Left renal cortex interstitium (tissue), 4 donors: Measurements from ENCODE around the gene IL17B. TPM values are rescaled to one million over a fixed set of nuclear protein-coding genes. Genes with fewer than 3 reads are reported as not detected.
A peak's percentile ranks its signal among the peaks of the same experiment; 100 is the strongest.

Source experiments
- DNase-seq, 4 donors: peaks; one replicate each; pipeline ENCODE4 v3.0.0-alpha.2; 2013; ENCODE audit warnings: low read depth in 4 of 4, low spot score in 2 of 4, missing footprints in 1 of 4
- polyA plus RNA-seq, 4 donors: library from polyadenylated mRNA; unstranded; fragments of 120-200 nt; gene quantifications; one replicate each; pipeline ENCODE4 v1.2.1, GENCODE V29; 2013; ENCODE audit not compliant: insufficient read length in 4 of 4

The IL17B gene
- polyA plus RNA-seq, 4 donors = 1.1 to 2.2 (median 1.6) TPM

GRCh38 chr5:149363936-149364335 is 15.2 kb downstream of the IL17B start:
- DNase-seq = no peak

- no peak for DNase-seq
Observed at GRCh38 chr5:149363358-149363757, 15.7 kb downstream of the IL17B start.

- no peak for DNase-seq
Observed at GRCh38 chr5:149362541-149362940, 16.6 kb downstream of the IL17B start.

DNA sequence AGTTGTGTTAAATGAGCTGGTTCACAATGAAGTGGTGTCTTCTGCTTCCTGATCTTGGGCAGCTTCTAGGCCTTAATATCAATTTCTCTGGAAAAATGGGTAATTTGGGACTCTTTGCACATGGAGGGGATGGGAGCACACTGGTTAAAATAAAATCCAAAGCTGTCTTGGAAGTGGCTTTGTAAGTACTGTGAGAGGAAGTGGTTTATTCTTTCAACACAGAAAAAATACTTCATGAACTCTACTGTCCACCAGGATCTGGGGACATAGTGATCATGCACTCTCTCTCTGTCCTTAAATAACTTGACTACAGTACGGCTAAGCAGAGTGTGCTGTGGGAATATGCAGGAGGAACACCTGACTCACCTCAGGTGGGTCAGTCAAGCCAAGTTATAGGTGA is 18.8 kb downstream of the IL17B start:
- DNase-seq = no peak

DNA sequence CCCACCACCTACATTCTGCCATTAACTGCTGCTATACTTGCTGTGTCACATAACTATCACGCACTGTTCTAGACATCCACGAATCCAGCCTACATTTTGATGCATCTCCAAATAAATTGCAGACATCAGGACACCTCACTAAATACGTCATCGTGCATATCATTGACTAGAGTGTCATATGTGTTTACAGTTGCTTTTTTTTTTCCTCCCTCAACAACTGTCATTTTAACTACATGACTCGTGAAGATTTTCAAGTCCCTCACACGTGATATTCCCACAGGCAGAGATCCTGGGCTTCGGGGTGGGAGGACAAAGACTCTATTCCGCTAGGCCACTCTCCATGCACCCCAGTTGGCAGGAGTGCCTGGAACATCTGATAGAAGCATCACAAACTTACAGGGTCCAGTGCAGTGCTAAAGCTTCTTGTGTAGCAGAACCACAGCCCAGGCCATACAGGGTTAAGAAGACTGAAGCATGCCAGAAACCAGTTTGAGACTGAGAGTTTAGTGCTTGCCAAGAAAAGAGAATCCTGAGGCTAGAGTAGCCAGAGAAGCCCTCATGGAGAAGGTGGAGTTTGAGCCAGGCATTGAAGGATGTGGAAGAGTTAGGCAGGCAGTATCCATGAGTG is 20.1 kb downstream of the IL17B start:
- DNase-seq = no peak

GRCh38 chr5:149358294-149358651 is 20.8 kb downstream of the IL17B start:
- no peak for DNase-seq

- peak in 2 of 4 donors; percentile 81 to 82 for DNase-seq
Observed at GRCh38 chr5:149357370-149358293, 21.5 kb downstream of the IL17B start, which contains the start of gene PCYOX1L. Gene PCYOX1L (plus strand): TSS chr5:149358046. CDS start chr5:149358069, 23 bp downstream.

DNA sequence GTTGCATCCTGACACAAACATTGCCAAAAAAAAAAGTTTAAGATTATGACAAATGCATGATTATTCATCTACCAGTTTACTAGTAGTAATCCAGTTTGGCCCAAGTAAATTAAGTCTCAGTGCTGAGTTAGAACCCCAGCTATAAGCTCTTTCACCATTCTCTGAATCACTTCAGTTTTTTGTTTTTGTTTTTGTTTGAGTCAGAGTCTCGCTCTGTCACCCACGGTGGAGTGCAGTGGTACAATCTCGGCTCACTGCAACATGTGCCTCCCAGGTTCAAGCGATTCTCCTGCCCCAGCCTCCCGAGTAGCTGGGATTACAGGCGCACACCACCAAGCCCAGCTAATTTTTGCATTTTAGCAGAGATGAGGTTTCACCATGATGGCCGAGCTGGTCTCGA is 22.7 kb downstream of the IL17B start:
- DNase-seq = no peak

DNA sequence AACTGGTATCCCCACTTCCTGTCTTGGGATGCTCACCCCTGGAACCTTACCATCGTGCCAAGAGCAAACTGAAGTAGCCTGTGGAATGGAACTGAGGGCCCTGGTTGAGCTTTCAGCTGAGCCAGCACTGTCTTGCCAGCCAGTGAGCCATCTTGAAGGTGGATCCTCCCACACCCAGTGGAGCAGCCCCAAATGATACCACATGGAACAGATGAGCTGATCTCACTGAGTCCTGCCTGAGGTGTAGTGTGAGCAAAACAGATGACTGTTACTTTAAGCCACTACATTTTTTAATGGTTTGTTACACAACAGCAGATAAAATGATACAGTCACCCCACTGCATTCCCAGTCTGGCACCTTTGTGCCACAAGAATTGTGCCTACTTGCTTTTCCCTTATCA is 23.4 kb downstream of the IL17B start:
- DNase-seq = no peak

GRCh38 chr5:149353911-149354310 is 25.2 kb downstream of the IL17B start:
- DNase-seq = no peak

GRCh38 chr5:149352169-149352568 is 26.9 kb downstream of the IL17B start:
- no peak for DNase-seq

DNA sequence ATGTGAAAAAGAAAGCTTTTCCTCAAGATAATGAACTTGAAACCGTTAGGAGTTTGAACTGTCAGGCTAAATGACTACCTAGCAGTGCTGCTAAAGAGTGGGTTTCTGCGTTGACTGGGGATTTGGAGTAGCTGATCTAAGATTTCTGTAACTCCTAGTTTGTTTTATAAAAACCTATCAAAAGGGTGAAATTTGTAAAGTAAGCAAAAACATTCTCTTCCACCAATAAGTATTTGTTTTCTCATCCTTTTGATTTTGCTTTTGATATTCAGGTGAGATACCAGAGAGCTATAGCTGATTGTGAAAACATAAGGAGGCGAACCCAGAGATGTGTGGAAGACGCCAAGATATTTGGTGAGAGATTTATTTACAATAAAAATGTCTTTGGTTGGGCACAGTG is 29.7 kb downstream of the IL17B start:
- DNase-seq = no peak

- DNase-seq = no peak
Observed at GRCh38 chr5:149348518-149348917, 30.6 kb downstream of the IL17B start.

DNA sequence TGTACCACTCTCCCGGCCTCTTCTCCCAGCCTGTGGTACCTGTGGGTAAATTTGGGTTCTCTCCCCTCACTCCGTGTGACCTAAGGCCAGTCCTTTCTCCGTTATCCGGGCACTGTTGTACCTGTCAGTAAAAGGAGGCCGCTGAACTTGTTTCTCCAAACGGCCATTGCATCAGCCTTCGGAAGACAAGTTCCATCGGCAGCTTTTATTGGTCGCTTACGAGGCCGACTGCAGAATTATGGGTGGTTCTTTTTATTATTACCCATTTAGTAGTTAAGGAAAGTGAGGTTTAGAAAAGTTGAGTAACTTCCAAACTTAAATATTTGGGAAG is 33.2 kb downstream of the IL17B start:
- no peak for DNase-seq

- DNase-seq = peak; percentile 83 to 93 (median 88)
Observed at GRCh38 chr5:149345147-149345891, 33.8 kb downstream of the IL17B start, which contains the start of gene GRPEL2. Gene GRPEL2 (plus strand): TSS chr5:149345499. CDS start chr5:149345540, 41 bp downstream.

DNA sequence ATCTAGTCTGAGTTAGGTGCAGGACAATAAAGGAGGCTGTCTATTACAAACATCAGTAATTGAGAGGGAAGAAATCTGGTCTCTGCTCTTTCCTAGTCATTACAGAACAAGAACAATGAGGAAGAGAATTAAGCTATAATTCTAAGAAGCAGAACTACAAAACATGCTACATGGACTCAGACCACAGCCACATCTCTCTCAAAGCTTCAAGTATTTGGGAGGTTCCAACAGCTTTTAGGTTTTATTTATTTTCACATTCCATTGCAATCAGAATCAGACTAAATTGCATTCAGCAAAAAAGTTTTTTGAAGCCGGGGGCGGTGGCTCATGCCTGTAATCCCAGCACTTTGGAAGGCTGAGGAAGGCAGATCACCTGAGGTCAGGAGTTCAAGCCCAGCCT is 34.9 kb downstream of the IL17B start:
- DNase-seq = no peak

GRCh38 chr5:149341876-149342275 is 37.2 kb downstream of the IL17B start:
- DNase-seq = no peak

GRCh38 chr5:149340920-149341319 is 38.2 kb downstream of the IL17B start:
- no peak for DNase-seq

GRCh38 chr5:149338364-149338763 is 40.7 kb downstream of the IL17B start:
- no peak for DNase-seq

DNA sequence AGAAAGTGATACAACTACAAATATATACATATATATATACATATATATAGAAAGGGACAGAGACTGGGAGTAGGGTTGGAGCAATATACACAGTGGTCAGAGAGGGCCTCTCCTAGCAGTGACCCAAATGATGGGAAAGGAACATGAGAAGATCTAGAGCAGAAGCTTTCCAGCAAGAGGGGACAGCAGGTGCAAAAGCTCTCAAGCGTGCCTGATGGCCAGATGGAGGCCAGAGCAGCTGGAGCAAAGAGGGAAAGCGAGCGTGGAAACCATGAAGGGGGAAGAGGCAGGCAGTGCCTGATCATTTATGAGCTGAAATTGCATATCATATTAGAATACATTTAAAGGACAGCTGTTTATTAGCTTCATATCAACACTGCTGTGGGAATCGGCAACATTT is 41.4 kb downstream of the IL17B start:
- DNase-seq = no peak

DNA sequence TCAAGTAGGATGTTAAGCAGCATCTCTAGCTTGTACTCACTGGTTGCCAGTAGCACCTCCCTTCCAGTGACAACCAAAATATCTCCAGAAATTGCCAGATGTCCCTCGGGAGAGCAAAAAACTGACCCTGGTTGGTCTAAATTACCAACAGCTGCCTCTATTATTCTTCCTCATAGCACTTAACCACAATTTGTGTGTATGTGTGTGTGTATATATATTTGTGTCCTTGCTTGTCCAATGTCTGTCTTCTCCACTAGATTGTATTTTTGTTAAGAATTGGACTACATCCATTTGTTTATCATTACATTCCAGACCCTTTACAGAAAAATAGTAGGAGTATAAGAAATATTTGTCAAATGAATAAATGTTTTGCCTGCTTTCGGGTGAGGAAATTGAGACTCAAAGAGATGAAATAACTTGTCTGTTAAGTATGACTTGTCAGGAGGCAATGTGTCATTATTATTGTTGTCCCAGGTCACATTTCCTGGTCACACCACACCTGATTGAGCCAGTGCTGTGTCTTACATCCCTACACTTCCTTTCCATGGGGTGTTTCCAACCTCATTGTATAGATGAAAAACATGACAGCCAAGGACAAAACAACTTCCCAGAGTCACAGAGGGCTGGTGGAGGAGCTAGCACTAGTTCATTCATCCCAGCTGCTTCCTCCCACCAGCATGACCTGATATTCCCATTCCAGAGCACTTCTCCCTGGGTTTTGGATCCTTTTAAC is 45.2 kb downstream of the IL17B start:
- DNase-seq = no peak
